Lower leg skin (tissue), 3 donors: ENCODE data around the gene TBC1D12.

Experiments used
- POLR2A ChIP-seq, 2 donors: fragments of 450-650 bp; IDR thresholded peaks; one replicate each; pipeline ENCODE4 v1.6.1; 2016 to 2017; ENCODE audit warnings: antibody characterized with exemption in 2 of 2, mild to moderate bottlenecking in 1 of 2, moderate library complexity in 1 of 2
- TF ChIP-seq, protein P1 (sequence below), 3 donors: fragments of 450-650 bp; IDR thresholded peaks; one replicate each; pipeline ENCODE4 v1.5.1; 2016; ENCODE audit warnings: antibody characterized with exemption in 3 of 3, mild to moderate bottlenecking in 3 of 3, moderate library complexity in 2 of 3

DNA sequence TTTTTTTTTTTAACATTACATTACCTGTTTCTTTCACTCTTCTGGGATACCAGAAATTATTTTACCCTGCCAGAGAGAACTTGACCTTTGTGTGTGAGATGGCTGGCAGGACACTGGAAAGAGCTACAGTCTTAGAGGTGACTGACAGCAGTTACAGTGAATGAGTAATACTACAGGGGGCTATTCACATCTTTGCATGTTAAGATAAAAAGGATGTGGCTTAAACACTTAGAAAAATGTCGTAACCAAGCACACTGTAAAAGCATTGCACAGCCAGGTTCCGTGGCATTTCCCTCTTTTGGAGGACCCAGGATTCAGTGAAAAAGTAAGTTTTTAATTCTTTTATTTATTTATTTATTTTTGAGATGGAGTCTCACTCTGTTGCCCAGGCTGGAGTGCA is 18.8 kb upstream of the TBC1D12 start:
- TF ChIP-seq, protein P1, sequence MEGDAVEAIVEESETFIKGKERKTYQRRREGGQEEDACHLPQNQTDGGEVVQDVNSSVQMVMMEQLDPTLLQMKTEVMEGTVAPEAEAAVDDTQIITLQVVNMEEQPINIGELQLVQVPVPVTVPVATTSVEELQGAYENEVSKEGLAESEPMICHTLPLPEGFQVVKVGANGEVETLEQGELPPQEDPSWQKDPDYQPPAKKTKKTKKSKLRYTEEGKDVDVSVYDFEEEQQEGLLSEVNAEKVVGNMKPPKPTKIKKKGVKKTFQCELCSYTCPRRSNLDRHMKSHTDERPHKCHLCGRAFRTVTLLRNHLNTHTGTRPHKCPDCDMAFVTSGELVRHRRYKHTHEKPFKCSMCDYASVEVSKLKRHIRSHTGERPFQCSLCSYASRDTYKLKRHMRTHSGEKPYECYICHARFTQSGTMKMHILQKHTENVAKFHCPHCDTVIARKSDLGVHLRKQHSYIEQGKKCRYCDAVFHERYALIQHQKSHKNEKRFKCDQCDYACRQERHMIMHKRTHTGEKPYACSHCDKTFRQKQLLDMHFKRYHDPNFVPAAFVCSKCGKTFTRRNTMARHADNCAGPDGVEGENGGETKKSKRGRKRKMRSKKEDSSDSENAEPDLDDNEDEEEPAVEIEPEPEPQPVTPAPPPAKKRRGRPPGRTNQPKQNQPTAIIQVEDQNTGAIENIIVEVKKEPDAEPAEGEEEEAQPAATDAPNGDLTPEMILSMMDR (IDR thresholded peaks at IDR 0.05) = no peak
- no peak for TF ChIP-seq POLR2A (IDR thresholded peaks at IDR 0.05)
